OCI-LY1 (cell line): ENCODE data around the gene CACNA1I.

ENCODE experiments used
- EZH2 ChIP-seq: fragments of 200-600 bp; sonication (generic), shearing (Covaris generic); IDR thresholded peaks from 2 replicates; pipeline ENCODE4 v1.8.0; 2017; ENCODE audit warnings: borderline replicate concordance, mixed run types, mild to moderate bottlenecking, antibody characterized with exemption, low read length, moderate library complexity, mixed read lengths
- TF ChIP-seq, protein P1 (sequence below): fragments of 200-600 bp; sonication (generic), shearing (Covaris generic); IDR thresholded peaks from 2 replicates; pipeline ENCODE4 v1.5.1; 2017; ENCODE audit warnings: mild to moderate bottlenecking, antibody characterized with exemption, low read length, moderate library complexity, mixed read lengths

GRCh38 chr22:39627208-39627607 lies 56.7 kb downstream of the CACNA1I start:
- no peak for TF ChIP-seq EZH2
- TF ChIP-seq, protein P1, sequence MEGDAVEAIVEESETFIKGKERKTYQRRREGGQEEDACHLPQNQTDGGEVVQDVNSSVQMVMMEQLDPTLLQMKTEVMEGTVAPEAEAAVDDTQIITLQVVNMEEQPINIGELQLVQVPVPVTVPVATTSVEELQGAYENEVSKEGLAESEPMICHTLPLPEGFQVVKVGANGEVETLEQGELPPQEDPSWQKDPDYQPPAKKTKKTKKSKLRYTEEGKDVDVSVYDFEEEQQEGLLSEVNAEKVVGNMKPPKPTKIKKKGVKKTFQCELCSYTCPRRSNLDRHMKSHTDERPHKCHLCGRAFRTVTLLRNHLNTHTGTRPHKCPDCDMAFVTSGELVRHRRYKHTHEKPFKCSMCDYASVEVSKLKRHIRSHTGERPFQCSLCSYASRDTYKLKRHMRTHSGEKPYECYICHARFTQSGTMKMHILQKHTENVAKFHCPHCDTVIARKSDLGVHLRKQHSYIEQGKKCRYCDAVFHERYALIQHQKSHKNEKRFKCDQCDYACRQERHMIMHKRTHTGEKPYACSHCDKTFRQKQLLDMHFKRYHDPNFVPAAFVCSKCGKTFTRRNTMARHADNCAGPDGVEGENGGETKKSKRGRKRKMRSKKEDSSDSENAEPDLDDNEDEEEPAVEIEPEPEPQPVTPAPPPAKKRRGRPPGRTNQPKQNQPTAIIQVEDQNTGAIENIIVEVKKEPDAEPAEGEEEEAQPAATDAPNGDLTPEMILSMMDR, result no peak
